A549 treated with Hydrocortisone at 1 μM for 4 hours (cell line): ENCODE results near the gene C12orf76. TPM values are rescaled to one million over a fixed set of nuclear protein-coding genes. Genes with fewer than 3 reads are reported as not detected.

ENCODE experiments used
- total RNA-seq: library from RNA; stranded (reverse); fragments of 200-300 nt; extraction: Qiagen RNA extraction; gene quantifications from 5 replicates; pipeline ENCODE4 v1.2.3, GENCODE V29; 2022

The C12orf76 gene
- total RNA-seq, result 6.0 to 8.5 TPM (median 7.7 TPM) in 5 replicates

GRCh38 chr12:110048242-110049027 lies at the start of gene C12orf76:
TSS of gene C12orf76 (minus strand) at chr12:110048522. CDS start at chr12:110048495, 27 bp downstream.

GRCh38 chr12:109998904-109999648 lies 49.2 kb downstream of the C12orf76 start, which contains the start of gene ANKRD13A:
TSS of gene ANKRD13A (plus strand) at chr12:109999430. CDS start at chr12:109999689, 259 bp downstream.

GRCh38 chr12:109995686-109996482 lies 52.4 kb downstream of the C12orf76 start, which contains the start of gene GIT2:
TSS of gene GIT2 (minus strand) at chr12:109996368. CDS start at chr12:109996224, 144 bp downstream.

Other genes starting within 250 kb of the C12orf76 start
- 0.06 to 0.16 TPM (median 0.13 TPM) in 5 replicates for gene TRPV4, start 215.1 kb downstream of the C12orf76 start, total RNA-seq
- gene GLTP, start 168.0 kb downstream of the C12orf76 start, total RNA-seq, result 19.3 to 23.1 TPM (median 21.6 TPM) in 5 replicates
- gene TCHP, start 148.2 kb downstream of the C12orf76 start, total RNA-seq, result 14.1 to 17.4 TPM (median 16.1 TPM) in 5 replicates
- gene GIT2, start 52.2 kb downstream of the C12orf76 start, total RNA-seq, result 15.1 to 23.1 TPM (median 19.6 TPM) in 5 replicates
- 12.9 to 21.3 TPM (median 16.2 TPM) in 5 replicates for gene ANKRD13A, start 49.1 kb downstream of the C12orf76 start, total RNA-seq
- gene IFT81, start 75.8 kb upstream of the C12orf76 start, total RNA-seq, result 12.3 to 24.2 TPM (median 16.7 TPM) in 5 replicates
- 233 to 328 TPM (median 280 TPM) in 5 replicates for gene ATP2A2, start 232.7 kb upstream of the C12orf76 start, total RNA-seq